Astrocyte (in vitro differentiated cells and primary cell): ENCODE results near the gene ABCA3.

Experiments used
- CTCF ChIP-seq: IDR thresholded peaks from 2 replicates; pipeline ENCODE4 v1.5.1; 2011; ENCODE audit warnings: low read depth, mild to moderate bottlenecking, inconsistent platforms, low read length, moderate library complexity; ENCODE audit not compliant: insufficient read depth
- EZH2 ChIP-seq: IDR thresholded peaks from 2 replicates; pipeline ENCODE4 v1.6.1; 2012; ENCODE audit warnings: mild to moderate bottlenecking, low read length, inconsistent platforms; ENCODE audit not compliant: insufficient read depth

- no peak for TF ChIP-seq EZH2
- no peak for TF ChIP-seq CTCF
Observed at GRCh38 chr16:2285731-2286191, 54.8 kb downstream of the ABCA3 start.
